NCI-H524 (cell line): ENCODE measurements around the gene TM4SF1.
"Not testable (repeated sequence)": the region's sequence is repeated elsewhere in the genome, so short reads cannot be mapped to it uniquely, and the experiment has no call there.

Source experiments
- DNase-seq, 2 experiments: peaks; one replicate each; lab custom pipeline; 2025; lab: John Stamatoyannopoulos, UW

TM4SF1 gene

DNA sequence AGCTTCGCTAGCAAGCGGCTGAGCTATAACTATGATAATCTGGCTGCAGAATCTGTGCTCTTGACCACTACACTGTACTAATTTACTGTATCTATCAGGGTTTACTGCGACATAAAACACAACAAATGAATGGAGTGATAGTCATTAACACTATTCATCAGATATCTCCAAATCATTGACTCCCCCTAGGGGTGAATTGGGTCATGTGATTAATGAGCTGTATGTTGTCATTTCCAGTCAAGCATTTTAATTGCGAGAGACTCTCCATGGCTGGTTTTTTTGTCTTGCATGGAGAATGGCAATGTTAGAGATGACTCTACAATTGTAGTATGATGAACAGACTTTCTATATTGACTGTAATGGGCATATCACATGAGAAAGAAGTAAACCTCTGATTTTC lies 33.5 kb downstream of the TM4SF1 start:
- peak; percentile 43 to 46 for DNase-seq

GRCh38 chr3:149342413-149343380 lies 34.8 kb downstream of the TM4SF1 start:
- no peak for DNase-seq

DNA sequence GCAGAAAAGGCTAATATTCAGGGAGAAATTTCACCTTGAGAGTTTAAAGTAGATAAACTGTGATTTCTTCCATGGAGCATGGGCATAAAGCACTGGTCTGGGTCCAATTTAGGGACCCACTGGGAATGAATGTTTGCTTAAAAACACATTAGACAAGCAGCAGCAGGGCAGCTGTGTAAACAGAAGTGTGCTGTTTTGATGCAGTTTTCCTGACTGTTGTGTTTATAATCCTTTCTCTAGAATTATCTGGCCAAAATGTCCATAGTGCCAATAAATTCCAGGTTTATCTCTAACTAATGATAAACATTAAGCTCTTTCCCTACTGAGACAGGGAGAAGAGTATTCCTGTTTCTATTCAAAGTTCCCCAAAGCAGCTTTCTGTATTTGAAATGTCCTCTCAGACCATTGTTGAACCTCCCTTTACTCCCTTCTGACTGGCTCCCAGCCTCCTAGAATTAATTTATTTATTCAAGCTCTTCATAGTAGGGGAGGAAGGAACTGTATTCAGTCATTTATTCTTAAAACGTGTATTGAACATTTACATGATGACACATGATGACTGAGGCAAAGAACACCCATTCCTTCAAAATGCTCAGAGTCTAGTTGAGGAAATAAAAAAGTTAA lies 37.0 kb downstream of the TM4SF1 start:
- DNase-seq, result no peak

DNA sequence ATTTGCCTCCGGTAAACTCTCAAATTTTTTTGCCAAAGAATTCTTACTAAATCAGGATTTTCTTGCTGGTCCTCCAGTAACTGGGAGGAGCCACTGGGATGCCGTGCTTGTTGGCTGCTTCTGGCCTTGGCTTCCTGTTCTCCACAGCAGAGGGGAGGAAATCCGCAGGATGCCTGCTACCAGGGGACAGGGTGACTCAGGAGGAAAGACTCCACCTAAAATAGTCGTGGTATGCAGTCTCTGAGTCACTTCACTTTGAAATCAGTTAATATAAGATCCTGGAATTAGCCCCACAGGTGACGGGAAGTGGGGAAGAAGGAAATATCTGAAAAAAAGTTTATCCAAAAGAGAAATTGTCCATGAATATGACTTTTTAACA lies 37.5 kb downstream of the TM4SF1 start:
- no peak for DNase-seq

DNA sequence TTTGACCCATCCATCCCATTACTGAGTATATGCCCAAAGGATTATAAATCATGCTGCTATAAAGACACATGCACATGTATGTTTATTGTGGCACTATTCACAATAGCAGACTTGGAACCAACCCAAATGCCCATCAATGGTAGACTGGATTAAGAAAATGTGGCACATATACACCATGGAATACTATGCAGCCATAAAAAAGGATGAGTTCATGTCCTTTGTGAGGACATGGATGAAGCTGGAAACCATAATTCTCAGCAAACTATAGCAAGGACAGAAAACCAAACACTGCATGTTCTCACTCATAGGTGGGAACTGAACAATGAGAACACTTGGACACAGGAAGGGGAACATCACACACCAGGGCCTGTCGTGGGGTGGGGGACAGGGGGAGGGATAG lies 40.0 kb downstream of the TM4SF1 start:
- DNase-seq, result not testable (repeated sequence)

DNA sequence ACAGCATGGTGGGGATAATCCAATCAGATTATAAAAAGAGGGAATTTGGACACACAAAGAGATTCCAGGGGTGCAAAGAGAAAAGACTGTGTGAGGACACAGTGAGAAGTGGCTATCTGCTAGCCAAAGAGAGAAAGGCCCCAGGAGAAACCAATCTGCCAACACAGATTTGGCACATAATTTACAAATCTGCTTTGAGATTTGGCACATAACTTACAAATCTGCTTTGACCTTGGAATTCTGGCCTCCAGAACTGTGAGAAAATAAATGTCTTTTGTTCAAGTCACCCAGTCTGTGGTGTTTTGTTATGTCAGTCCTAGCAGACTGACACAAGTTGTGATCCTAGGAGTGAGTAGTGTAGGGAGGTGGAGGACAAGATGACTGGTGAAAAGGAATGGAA lies 40.5 kb downstream of the TM4SF1 start:
- DNase-seq, result no peak

- DNase-seq, result no peak
These were observed 44.1 kb downstream of the TM4SF1 start, which contains the start of gene TM4SF18 for GRCh38 chr3:149333176-149333859. Gene TM4SF18 (minus strand): TSS chr3:149333636. CDS start chr3:149333382, 254 bp downstream.

DNA sequence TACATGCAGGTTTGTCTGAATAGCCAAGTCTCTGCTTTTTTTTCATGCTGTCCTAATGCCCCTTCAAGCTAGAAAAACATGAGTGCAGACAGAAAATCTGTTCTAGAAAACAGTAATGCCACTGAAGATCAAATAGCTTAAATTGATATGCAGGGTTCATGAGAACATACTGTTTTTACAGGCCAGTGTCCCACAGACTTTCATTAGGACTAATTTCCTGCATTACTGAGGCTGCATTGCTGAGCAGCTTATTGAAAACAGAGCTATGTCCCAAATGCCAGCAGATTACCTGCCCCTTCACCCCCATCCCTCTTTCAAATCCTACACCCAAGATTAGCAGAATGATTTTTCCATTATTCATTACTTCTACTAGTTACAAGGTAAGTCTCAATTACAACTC lies 44.7 kb downstream of the TM4SF1 start:
- no peak for DNase-seq

- no peak for DNase-seq
These were observed 45.2 kb downstream of the TM4SF1 start for GRCh38 chr3:149332227-149332765.

- no peak for DNase-seq
These were observed 46.1 kb downstream of the TM4SF1 start for GRCh38 chr3:149331396-149331795.

- no peak for DNase-seq
These were observed 46.7 kb downstream of the TM4SF1 start for GRCh38 chr3:149330609-149331331.

DNA sequence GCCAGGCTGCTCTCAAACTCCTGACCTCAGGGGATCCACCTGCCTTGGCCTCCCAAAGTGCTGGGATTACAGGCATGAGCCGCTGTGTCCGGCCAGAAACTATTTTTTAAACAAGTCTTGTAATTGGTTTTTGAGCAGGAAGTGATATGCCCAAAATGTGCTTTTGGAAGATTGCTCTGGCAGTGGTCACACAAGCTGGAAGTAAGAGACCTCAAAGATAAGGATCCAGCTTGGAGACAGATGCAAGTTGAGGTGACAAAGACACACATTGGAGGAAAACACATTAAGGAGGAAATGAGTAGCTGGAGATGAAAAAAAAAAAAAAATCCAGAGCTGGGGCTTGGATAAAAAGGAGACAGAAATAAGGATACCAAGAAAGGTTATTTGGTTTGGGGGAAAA lies 50.3 kb downstream of the TM4SF1 start:
- DNase-seq, result no peak

DNA sequence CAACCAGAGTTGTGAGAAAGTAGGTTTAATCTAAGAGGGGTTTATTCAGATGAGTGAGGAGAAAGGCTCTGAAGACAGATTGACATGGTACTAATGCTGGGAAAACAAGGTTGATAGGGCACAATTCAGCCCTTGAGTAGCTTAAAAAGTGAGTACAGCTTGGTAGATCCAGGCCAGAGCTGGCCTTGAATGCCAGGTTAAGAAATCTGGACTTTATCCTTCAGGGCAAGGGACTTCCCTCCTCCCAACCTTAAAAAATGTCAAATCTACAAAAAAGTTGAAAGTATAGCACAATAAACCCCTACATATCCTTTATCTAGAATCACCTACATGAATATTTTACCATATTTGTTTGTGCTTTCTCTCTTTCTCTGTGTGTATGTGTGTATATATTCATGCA lies 51.9 kb downstream of the TM4SF1 start:
- no peak for DNase-seq

- no peak for DNase-seq
These were observed 53.1 kb downstream of the TM4SF1 start for GRCh38 chr3:149324332-149324731.

DNA sequence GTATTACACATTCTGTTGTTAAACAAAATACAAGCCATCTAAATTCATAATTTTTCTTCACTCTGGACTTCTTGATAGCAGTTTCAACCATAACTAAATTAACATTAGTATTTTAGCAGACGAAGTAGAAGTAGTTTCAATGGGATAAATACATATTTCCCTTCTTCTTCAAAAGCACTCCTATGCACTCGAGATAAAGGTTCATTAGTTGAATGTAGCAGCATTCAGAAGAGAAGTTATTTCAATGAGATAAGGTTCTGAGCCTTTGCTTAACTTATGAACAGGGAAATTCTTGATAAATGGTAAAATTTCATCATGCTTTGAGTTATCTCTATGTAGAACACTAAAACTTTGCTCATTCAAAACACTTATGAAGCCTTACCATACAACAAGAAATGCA lies 55.8 kb downstream of the TM4SF1 start:
- no peak for DNase-seq

- no peak for DNase-seq
These were observed 56.3 kb downstream of the TM4SF1 start for GRCh38 chr3:149321136-149321535.

DNA sequence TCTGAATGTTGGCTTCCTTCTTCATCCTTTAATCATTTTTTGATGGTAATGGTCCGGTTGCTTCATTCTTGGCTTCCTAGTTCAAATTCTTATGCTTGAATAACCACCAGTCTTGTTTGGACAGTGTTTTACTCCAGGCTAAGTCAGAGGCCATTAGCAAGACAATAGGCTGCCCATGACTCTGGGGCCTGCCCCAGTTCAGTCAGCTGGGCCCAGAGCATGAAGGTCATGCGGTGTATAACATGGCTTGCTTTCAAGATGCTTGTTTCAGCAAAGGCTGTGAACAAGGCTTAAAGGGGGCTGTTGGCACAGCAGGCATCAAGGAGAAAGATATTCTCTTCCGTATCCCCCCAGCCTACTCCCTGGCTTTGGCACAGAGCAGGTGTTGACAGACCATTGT lies 57.7 kb downstream of the TM4SF1 start:
- DNase-seq, result no peak
